ENCODE results near the gene POC1A.

The POC1A gene

GRCh38 chr3:52099001-52099401, 55.2 kb downstream of the POC1A start:
- H3K4me3 ChIP-seq (ENCODE audit: low read depth, low read length): no peak overlapping the region
- TF ChIP-seq CTCF (IDR thresholded peaks at IDR 0.05; ENCODE audit: low read depth, low read length): no peak

- TF ChIP-seq CTCF (IDR thresholded peaks at IDR 0.05; ENCODE audit: low read depth, low read length): no peak
- H3K4me3 ChIP-seq (ENCODE audit: low read depth, low read length): no peak overlapping the region
Measured at GRCh38 chr3:52097851-52098507, 56.2 kb downstream of the POC1A start.

- no peak overlapping the region for H3K4me3 ChIP-seq (ENCODE audit: low read depth, low read length)
- no peak for TF ChIP-seq CTCF (IDR thresholded peaks at IDR 0.05; ENCODE audit: low read depth, low read length)
Measured at GRCh38 chr3:52095990-52096775, 58.0 kb downstream of the POC1A start.

- TF ChIP-seq CTCF (IDR thresholded peaks at IDR 0.05; ENCODE audit: low read depth, low read length): no peak
- H3K4me3 ChIP-seq (ENCODE audit: low read depth, low read length): no peak overlapping the region
Measured at GRCh38 chr3:52094571-52095485, 59.4 kb downstream of the POC1A start.

GRCh38 chr3:52093756-52094545, 60.3 kb downstream of the POC1A start:
- no peak overlapping the region for H3K4me3 ChIP-seq (ENCODE audit: low read depth, low read length)
- TF ChIP-seq CTCF (IDR thresholded peaks at IDR 0.05; ENCODE audit: low read depth, low read length): no peak

GRCh38 chr3:52092891-52093290, 61.3 kb downstream of the POC1A start:
- H3K4me3 ChIP-seq (ENCODE audit: low read depth, low read length): no peak overlapping the region
- TF ChIP-seq CTCF (IDR thresholded peaks at IDR 0.05; ENCODE audit: low read depth, low read length): no peak

Data from WI38 (cell line).